GM19239 (cell line): Measurements from ENCODE around the gene ZNF627.
"Not testable (repeated sequence)": the region's sequence is repeated elsewhere in the genome, so short reads cannot be mapped to it uniquely, and the experiment has no call there.

Experiments used
- DNase-seq: peaks from one replicate; pipeline ENCODE4 v3.0.0; 2011; ENCODE audit warnings: low spot score; ENCODE audit not compliant: insufficient read length
- FAIRE-seq: peaks from 2 replicates; lab custom pipeline; 2011; peaks lifted over from hg19 to GRCh38; lab: Jason Lieb, UNC

ZNF627 gene

DNA sequence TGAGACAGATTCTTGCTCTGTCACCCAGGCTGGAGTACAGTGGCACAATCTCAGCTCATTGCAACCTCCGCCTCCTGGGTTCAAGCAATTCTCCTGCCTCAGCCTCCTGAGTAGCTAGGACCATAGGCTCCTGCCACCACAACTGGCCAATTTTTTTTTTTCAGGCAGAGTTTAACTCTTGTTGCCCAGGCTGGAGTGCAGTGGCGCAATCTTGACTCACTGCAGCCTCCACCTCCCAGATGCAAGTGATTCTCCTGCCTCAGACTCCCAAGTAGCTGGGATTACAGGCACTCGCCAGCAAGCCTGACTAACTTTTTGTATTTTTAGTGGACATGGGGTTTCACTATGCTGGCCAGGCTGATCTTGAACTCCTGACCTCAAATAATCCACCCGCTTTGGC lies 23.5 kb upstream of the ZNF627 start:
- FAIRE-seq: not testable (repeated sequence)

DNA sequence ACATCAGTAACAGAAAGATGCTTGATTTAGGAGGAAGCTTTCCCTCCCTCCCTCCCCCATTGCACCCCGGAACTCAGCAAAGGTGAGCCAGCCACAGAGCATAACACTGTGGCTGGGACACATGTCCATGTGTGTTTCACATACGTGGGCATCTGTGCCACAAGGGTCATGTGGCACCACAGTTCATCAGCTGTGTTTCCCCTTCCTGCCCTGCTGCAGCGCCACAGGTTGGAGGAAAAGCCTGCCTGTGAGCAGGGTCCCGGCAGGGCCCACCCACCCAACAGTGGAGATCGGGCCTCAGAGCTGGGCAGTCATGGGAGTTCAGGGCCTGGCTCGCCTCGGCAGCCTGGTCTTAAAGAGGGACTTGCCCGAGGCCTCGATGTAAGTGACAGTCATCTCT lies 22.6 kb upstream of the ZNF627 start:
- FAIRE-seq: no peak

More for the DNA sequence above, 23.5 kb upstream of the ZNF627 start:
- DNase-seq: not testable (repeated sequence)

DNA sequence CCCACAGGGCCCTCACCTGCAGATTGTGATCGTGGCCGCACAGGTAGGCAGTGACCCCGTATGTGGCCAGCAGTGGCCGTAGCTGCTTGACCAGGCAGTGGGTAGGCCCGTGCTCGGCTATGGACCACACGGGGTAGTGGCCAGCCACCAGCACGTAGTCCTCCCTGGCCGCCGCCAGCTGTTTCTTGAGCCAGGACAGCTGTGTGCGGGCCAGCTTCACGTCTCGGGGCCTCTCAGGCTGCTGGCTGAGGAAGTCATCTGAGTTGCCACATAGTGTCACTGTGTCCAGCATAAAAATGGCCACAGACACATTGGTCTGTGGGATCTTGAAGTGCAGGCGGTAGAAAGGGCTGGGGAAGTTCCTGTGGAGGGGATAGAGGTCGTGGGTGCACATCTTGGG lies 21.1 kb upstream of the ZNF627 start:
- DNase-seq (no peak), FAIRE-seq (no peak)

More for the DNA sequence above, 22.6 kb upstream of the ZNF627 start:
- no peak for DNase-seq

DNA sequence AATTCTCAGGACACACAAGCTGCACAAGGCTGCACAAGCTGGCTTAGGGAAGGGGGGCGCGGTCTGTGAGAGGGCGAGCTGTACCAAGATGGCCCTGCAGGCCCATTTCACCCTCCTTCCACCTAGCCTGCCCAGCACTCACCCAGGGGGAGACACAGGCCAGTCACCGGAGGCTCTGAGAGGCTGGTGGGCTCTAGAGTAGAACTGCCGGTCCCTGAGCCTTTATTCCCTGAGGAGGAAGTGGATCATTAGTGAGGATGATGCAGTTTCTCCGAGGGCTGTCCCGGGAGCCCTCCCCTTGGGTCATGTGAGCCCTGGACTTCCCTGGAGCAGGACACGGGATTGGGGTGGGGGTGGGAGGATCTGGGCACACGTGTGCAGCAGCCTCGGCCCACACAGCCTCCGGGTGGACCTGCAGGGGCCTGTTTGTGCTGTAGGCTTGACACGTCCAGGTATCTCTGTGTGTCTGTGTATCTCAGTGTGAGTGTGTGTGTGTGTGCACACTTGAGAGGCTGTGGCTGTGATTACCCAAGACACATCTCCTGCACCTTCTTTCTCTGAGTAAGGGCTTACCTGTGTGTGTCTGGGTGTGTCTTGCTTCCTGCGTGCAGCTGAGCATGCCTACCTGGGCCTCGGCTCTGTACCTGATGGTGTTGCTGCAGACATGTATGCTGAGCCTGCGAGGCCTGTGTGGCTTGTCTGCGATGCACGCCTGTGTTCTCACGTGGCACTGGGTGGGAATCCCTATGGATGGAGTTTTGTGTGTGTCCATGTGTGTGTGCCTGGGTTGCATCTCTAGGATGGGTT lies 19.6 kb upstream of the ZNF627 start, which contains the start of gene ACP5:
Gene ACP5 (minus strand): TSS at position 195 of the 807 bp plus-strand sequence. CDS start 328 bp downstream, outside the sequence.
- FAIRE-seq (no peak), DNase-seq (no peak)

DNA sequence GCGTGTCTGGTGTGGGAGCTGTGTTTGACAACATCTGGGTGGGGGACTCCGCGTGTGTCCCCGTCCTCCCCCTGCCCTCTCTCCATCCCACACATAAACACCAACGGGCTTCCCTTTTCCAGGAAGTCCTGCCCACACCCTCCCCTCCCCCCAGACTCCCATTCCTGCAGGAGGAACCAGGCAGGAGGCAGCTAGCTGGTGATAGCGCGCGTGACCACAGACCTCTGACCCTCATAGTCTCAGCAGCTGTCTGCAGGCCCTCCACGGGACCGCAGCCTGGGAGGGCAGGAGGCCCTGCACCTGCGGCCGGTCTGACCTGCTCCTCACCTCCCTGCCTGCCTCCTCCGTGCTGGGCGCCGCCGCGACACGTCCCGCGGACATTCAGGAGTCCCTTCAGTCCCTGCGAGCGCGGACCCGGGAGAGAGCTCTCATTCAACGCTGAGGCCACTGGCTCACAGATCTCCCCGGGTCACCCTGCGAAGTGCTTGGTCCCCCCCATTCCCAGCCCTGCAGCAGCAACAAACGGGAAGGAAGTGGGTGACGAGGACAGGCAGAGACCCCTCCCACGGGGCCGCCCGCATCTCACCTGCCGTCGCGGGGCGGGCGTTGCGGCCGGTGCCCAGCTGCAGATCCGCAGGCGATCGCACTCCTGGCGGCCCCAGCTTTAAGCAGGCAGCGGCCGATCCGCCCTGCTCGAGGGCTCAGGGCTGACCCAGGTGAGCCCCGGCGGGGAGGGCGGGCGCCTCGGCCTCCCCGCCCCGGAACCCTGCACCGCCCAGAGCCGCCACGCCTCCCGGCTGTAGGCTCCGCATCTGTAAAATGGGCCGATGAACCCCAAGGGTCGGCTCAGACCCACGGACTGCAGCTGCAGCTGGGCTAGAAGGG lies 18.8 kb upstream of the ZNF627 start:
- no peak for FAIRE-seq
- DNase-seq: no peak

DNA sequence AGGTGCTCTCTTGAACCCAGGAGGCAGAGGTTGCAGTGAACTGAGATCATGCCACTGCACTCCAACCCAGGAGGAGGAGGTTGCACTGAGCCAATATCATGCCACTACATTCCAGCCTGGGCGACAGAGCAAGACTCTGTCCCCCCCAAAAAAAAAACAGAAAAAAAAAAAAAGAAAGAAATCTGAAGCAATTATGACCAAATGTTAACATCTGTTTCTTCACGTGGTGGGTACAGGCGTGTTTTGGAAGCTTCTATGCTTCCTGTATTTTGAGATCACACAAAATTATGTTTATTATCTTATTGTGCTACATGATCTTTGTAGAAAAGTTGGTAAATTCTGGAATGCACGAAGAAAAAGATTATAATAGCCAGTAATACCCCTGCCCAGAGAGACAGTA lies 17.2 kb upstream of the ZNF627 start:
- FAIRE-seq: no peak
- DNase-seq: no peak

DNA sequence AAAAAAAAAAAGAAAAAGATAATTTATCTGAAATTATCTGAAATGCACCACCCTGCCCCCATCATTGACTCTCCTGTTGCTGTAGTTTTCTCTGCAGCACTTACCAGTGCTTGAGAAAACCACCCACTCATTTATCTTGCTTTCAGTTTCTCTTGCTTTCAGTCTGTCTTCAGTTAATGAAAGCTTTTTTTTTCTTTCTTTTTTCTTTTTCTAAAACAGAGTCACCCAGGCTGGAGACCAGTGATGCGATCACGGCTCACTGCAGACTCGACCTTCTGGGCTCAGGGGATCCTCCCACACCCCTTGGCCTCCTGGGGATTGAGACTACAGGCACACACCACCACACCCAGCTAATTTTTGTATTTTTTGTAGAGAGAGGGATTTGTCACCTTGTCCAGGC lies 15.5 kb upstream of the ZNF627 start:
- peak; percentile 65 for DNase-seq

DNA sequence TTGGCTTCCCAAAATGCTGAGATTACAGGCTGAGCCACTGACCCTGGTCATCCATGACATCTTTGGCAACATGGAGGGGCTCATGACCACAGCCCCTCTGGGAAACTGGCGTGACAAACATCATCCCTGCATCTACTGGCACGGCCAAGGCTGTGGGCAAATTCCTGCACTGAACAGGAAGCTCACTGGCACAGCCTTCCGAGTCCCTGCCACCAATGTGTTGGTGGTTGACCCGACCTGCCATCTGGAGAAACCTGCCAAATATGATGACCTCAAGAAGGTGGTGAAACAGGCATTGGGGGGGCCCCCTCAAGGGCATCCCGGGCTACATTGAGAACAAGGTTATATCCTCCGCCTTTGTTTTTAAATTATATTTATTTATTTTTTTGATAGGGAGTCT lies 11.0 kb upstream of the ZNF627 start:
- FAIRE-seq (no peak), DNase-seq (no peak)

More for the DNA sequence above, 15.5 kb upstream of the ZNF627 start:
- FAIRE-seq: peak; percentile 94

DNA sequence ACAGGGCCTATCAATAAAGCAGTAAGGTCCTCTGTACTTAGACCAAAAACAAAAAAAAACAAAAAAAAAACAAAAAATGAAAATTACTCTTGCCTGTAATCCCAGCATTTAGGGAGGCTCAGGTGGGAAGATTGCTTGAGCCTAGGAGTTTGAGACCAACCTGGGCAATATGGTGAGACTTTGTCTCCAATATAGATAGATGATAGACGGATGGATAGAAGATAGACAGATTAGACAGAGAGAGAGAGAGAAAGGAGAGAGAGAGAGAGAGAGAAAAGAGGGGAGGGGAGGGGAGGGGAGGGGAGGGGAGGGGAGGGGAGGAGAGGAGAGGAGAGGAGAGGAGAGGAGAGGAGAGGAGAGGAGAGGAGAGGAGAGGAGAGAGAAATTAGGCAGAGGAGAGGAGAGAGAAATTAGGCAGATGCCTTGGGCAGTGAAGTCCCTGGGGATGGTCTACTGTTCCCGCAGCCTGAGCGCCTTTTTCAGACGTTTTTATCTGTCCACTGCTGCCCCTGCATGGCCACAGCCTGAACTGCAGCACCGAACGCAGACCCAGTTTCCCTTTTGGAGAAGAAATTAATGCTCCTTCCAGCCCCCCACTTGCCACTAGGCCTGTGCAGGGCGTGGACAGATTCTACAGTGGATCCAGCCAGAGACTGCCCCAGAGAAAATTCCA lies 9.8 kb upstream of the ZNF627 start:
- peak; percentile 85 for FAIRE-seq
- DNase-seq: peak; percentile 66

DNA sequence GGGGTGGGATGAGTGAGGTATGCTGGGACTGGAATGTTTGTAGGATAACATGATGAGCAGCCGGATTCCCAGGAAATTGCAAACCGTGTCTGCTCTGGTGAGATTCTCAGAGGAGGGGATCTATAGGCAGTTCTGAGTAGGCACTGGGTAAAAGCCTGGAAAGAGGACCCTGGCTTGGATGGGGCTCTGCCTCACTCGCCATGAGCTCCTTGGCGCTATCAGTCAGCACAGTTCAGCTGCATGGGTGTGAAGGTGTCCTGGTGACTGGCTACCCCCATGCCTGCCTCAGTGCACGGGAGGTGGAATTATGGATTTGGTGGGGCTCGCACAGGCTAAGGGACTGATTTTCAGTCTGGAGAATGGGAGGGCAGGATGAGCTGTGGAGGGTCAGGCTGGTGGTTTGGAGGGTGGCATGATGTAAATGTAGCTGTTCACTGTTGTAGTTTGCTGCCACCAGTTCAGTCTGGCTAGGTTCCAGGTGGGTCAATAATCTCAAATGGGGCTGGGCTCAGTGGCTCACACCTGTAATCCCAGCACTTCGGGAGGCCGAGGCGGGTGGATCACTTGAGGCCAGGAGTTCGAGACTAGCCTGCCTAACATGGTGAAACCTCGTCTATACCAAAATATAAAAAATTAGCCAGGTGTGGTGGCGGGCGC lies 9.2 kb upstream of the ZNF627 start:
- DNase-seq (no peak), FAIRE-seq (no peak)

DNA sequence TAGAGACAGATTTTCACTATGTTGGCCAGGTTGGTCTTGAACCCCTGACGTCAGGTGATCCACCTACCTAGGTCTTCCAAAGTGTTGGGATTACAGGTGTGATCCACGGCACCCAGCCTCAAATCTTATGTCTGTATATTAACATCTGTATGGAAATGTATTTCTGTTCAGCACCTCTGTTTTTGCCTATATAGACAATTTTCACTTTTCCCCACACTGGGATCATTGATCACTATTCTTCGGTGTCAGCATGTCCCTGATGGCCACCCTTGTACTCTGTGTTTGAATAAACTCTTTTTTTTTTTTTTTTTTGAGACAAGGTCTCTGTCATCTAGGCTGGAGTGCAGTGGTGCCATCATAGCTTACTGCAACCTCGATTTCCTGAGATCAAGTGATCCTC lies 3.2 kb upstream of the ZNF627 start:
- no peak for FAIRE-seq
- no peak for DNase-seq

DNA sequence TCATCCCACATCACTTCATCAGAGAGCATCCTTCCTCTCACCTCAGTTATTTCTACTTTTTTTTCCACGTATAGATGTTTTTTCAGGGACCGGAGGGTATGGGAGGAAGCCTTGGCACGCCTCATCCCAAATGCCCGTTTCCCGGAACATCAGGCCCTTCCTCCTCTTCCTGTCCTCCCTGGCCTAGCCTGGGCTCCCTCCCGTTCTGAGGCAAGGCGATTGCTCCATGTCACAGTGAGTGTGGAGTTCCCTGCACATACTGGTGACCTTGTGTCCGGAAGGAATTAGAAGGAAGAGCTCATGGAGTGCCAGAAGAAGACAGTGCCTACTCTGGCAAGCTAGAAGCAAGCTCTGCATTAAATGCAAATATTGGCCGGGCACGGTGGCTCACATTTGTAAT lies 1.1 kb upstream of the ZNF627 start:
- DNase-seq (no peak), FAIRE-seq (no peak)

DNA sequence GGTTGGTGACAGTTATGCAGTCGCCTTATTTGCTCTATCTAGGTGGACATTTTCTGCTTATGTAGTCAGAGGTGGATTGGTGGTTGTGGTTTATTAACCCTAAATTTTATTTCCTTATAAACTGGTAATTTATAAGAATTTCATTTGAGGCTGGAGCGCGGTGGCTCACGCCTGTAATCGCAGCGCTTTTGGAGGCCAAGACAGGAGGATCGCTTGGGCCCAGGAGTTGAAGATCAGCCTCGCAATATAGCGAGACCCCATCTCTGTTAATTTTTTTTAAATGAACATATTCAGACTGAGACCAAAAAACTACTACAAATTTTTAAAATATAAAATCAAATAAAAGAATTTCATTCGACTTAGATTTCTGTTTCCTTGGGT lies 810 bp downstream of the ZNF627 start:
- DNase-seq: no peak
- FAIRE-seq: no peak

DNA sequence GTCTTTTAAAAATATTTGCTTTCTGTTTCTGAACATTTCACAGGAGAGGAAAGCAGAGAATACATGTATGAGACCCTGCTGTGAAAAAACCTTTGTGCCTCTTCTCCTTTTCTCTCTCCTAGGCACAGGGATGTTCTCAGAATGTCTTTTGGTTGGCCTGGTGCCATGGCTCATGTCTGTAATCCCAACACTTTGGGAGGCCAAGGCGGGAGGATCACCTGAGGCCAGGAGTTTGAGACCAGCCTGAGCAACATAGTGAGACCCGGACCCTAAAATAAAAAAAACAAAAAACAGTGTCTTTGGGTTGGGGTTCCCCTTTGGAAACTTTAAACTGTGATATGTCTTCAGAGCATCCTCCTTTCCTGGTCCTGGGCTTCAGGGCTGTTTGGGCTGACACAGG lies 1.5 kb downstream of the ZNF627 start:
- DNase-seq (no peak), FAIRE-seq (no peak)

DNA sequence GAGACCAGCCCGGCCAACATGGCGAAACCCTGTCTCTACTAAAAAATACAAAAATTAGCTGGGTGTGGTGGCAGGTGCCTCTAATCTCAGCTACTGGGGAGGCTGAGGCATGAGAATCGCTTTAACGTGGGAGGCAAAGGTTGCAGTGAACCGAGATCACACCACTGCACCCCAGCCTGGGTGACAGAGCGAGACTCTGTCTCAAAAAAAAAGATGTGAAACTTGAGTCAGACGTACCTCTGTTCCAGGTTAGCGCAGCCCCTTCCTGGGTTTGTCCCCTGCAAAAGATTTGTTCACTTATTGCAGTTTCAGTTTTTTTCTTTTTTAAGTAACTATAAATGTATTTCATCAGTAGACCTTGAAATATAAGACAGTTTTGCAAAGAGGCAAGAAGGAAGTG lies 2.4 kb downstream of the ZNF627 start:
- DNase-seq, FAIRE-seq: not testable (repeated sequence)

DNA sequence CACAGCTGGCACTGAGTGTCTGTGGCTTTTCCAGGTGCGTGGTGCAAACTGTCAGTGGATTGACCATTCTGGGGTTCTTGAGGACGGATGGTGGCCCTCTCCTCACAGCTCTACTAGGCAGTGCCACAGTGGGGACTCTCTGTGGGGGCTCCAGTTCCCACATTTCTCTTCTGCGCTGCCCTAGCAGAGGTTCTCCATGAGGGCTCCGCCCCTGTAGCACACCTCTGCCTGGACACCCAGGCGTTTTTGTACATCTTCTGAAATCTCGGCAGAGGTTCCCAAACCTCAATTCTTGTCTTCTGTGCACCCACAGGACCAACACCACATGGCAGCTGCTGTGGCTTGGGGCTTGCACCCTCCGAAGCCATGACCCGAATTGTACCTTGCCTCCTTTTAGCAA lies 9.2 kb downstream of the ZNF627 start:
- no peak for DNase-seq
- FAIRE-seq: no peak

DNA sequence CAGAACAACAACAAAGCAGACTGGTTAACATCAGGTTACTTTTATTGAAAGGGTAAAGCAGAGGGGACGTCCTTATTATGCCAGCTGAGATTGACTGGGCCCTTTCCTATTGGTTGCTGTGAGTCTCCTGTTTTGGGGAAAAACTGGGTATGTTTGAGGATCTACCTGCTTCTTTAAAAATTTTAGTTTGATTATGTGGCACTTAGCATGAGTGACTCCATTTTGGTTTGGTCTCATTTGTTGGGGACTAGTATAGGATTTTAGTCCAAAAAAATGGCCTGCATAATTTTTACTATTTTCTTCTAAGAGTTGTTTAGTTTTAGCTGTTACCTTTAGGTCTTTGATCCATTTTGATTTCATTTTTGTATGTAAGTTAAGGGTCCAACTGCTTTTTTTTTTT lies 14.4 kb downstream of the ZNF627 start:
- DNase-seq (no peak), FAIRE-seq (no peak)

DNA sequence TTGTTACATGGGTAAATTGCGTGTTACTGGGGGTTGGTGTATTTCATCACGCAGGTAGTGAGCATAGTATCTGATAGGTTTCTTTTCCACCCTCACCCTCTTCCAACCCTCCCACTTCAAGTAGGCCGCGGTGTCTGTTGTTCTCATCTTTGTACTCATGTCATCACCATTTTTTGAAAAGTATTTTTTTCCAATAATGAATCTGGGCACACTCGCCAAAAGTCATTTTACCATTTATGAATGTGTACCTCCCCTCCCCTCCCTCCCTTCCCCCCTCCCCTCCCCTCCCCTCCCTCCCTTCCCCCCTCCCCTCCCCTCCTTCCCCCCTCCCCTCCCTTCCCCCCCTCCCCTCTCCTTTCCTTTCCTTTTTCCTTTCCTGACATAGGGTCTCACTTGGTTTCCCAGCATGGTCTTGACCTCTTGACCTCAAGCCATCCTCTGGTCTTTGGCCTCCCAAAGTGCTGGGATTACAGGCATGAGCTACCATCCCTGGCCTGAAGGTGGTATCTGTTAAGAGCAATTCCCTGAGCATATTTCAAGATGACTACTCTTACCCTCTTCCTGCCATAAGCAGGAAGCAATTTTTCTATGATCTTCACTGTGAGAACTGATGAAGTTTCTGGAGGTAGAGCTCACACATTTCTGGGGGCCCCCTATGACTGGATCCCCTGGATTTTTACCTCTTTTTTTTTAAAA lies 15.7 kb downstream of the ZNF627 start:
- FAIRE-seq (no peak), DNase-seq (no peak)

DNA sequence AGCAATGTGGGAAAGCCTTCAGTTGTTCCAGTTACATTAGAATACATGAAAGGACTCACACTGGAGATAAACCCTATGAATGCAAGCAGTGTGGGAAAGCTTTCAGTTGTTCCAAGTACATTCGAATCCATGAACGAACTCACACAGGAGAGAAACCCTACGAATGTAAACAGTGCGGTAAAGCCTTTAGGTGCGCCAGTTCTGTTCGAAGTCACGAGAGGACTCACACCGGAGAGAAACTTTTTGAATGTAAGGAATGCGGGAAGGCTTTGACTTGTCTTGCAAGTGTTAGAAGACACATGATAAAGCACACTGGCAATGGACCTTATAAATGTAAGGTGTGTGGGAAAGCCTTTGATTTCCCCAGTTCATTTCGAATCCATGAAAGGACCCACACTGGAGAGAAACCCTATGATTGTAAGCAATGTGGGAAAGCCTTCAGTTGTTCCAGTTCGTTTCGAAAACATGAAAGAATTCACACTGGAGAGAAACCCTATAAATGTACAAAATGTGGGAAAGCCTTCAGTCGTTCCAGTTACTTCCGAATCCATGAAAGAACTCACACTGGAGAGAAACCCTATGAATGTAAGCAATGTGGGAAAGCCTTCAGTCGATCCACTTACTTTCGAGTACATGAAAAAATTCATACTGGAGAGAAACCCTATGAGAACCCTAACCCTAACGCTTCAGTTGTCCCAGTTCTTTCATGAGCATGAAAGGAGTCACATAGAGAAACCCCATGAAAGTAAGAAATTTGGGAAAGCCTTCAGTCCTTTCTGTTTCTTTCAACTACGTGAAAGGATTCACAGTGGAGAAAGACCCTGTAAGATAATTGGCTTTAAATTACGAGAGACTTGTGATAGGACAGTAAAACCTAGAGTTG lies 20.1 kb downstream of the ZNF627 start:
- DNase-seq: no peak
- FAIRE-seq: no peak
